Right lung (tissue), 5 donors: ENCODE data around the gene ACBD6. TPM values are rescaled to one million over a fixed set of nuclear protein-coding genes. Genes with fewer than 3 reads are reported as not detected.
"Not testable (repeated sequence)": the region's sequence is repeated elsewhere in the genome, so short reads cannot be mapped to it uniquely, and the experiment has no call there.

Experiments
- DNase-seq, 2 donors: peaks; one replicate each; pipeline ENCODE4 v3.0.0-alpha.2; 2013
- polyA plus RNA-seq, 5 donors: library from polyadenylated mRNA; unstranded; fragments of 120-200 nt; gene quantifications; one replicate each; pipeline versions ENCODE4 v1.2.1 to v1.2.3, GENCODE V29; 2013; ENCODE audit warnings: inconsistent platforms in 1 of 5, low replicate concordance in 1 of 5; ENCODE audit not compliant: insufficient read length in 5 of 5, insufficient read depth in 1 of 5

ACBD6 gene
- polyA plus RNA-seq, 5 donors: 70.5 to 83.2 (median 81.7) TPM

DNA sequence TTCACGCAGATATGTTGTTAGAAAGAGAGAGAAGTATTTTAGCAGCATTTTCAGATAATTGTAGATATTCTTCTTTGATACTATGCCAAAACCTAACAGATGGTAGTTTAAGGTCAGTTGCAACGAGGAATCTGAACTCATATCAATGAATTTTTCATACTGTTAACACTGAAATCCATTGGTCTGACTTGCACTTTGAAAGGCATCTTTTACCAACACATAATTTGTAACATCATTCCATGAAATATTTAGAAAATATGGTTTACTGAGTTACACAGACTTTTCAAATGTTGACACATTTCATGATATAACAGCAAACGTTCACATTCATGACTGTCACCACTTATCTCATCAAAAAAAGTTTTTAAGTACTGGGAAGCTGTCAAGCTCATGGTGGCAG lies 4.6 kb downstream of the ACBD6 start:
- DNase-seq: no peak

DNA sequence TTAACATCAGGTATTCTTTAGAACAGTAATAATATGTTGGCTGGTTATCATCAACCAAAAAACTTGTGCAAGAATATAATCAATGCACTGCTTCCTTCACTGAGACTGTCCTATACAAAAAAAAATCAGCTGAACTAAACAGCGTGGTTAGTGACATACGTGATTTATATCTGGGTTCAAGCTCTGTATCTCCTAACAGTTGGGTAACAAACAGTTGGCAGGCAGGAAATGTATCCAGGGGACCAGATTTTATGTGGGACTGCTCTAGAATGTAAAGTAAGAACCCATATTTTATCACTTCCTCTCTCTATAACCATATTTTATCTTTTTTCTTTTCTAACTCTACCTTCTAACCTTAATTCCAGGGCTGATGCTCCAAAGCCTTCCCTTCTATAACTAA lies 8.0 kb downstream of the ACBD6 start:
- no peak for DNase-seq

DNA sequence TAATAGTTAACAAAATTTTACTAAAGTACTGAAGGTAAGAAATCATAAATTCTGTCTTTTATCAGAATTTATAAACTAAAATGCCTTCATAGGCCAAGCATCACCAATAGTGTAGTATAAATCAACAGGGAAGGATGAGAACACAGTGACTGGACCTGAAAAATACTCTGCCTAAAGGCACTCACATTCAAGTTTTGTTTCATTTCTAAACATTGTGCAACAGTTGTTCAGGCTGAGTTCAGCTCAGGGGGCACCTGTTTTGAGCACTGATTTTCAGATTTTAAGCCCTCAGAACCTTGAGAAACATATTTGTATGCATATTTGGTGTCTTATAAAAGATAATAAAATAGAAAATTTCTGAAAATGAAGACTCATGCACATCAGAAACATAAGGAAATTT lies 12.4 kb downstream of the ACBD6 start:
- no peak for DNase-seq

DNA sequence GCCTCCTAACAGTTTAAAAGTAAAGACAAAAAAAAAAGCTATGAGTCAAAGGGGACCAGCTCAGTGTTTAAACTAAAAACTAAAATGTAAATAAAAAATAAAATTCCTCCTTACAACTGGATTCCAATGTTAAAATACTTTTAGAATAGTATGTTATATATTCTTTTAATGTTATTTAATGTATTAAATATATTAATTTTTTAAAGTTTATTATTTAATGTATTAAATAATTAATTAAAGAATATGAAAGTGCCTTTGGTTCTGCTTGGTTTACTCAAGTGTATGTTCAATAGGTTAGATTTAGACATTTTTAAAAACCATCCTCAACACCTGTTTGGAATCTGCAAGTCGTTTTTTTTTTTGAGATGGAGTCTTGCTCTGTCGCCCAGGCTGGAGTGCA lies 13.1 kb downstream of the ACBD6 start:
- no peak for DNase-seq

DNA sequence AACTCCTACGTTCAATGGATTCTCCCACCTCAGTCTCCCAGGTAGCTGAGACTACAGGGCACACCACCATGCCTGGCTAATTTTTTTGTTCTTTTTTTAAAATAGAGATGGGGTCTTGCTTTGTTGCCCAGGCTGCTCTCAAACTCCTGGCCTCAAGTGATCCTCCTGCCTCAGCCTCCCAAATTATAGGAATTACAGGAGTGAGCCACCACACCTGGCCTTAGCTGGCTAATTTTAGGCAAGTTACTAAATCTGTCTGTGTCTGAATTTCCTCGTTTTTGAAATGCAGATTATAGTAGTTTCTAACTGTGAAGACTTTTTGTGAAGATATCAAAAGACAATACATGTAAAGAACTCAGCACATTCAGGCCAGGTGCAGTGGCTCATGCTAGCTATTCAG lies 13.7 kb downstream of the ACBD6 start:
- no peak for DNase-seq

DNA sequence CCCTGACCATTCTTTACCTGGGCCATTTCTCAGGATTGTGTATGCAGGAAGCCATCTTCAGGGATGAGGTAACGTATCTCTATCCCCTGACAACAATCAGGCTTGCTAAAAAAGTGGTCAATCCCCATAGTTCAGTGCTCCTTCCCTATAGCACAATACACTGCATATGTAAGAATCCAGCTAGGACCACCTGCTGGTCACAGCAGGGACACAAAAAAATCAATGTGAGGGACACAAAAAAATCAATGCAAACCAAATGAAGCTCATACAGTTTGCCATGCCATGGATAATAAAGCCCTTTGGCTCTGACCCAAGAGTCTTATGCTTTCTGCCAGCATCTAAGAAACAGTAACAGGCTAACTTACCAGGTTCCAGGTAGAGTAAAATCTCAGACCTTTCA lies 16.3 kb downstream of the ACBD6 start:
- no peak for DNase-seq

DNA sequence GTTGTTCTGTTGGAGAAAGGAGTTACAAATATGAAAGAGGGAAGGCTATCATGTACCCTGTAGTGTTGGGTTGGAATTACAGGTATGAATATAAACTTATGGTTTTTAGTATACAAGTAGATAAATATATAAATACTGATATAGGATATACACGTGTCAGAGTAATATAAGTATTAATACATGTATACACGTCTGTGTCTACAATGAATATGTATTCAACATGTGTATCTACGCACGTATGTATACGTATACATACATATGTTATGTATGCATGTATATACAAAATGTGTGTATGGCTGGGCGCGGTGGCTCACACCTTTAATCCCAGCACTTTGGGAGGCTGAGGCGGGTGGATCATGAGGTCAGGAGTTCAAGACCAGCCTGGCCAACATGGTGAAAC lies 17.9 kb downstream of the ACBD6 start:
- no peak for DNase-seq

DNA sequence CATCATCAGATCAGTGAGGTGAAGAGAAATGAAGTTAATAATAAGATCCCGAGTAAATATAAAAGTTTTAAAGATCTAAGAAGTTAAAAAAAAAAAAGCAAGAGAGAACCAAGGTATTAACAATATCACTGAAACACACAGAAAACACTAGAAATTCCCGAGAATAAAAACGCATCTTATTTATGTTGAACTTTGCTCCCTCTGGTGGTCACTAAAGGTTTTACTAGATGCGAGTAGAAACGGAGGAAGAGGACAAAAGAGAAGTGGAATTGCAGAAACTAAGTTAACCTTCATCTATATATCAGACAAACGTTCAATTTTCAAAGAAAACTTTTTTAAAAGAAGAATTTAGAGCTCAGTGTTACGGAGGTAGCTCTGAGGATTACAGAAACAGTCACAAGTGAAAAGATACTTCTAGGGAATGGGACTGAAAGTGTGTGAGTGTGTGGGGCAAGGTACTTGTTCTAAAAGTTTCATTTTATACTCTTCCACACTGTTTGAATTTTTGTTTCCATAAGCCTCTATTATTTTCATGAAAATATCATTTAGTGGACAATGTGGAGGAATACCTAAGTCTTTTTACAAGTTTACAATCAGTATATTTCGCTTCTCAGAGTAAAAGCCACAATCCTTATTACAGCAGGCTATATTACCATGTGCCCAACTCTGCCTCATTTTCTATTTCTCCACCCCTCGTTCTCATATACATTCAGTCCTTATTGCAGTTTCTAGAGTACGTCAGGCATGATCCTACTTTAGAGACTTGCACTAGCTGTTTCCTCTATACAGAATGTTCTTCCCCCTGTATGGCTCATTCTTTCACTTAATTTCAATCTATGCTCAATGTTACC lies 19.7 kb downstream of the ACBD6 start:
- DNase-seq: peak; percentile 31 to 36

DNA sequence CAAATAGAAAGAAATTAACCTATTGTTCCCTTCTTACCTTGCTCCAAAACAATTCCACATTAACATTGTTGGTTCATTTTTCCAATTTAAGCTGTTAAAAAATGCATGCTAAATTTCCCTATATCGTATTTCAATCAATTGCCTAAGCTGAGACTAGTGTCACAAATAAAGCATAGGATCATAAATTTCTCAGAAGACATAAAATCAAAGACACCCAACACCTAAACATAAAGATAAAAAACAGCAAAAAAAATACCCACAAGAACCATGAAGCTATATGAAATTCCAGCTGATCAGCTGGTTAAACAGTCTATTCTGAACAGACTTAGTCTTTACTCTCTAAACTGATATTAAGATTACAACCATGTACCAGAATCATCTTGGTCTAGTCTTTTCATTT lies 32.3 kb downstream of the ACBD6 start:
- DNase-seq: no peak

DNA sequence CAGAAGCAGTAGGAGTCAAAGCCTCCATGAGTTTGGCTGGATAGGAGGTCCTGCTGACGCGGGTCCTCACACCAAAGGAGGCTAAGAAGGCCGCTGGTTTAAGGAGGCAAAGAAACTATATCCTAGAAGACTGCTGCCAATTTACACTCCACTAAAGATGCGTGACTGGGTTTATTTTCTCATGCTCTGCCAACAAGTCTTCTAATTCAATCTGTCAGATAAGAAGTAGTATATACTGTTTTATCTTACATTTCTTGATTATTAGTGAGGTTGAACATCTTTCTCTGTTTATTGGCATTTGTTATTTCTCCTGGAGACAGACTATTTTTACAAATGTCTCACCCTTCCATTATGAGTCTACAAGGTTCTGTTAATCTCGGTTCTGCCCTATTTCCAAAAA lies 34.1 kb downstream of the ACBD6 start:
- no peak for DNase-seq

DNA sequence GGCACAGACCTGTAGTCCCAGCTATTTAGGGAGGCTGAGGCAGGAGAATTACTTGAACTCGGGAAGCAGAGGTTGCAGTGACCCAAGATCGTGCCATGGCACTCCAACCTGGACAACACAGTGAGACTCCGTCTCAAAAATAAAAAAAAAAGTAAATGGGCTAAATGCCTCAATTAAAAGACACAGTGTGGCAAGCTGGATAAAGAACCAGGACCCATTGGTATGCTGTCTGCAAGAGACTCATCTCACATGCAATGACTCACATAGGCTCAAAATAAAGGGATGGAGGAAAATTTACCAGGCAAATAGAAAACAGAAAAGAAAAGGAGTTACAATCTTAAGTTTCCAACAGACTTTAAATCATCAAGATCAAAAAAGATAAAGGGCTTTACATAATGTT lies 40.3 kb downstream of the ACBD6 start:
- no peak for DNase-seq

DNA sequence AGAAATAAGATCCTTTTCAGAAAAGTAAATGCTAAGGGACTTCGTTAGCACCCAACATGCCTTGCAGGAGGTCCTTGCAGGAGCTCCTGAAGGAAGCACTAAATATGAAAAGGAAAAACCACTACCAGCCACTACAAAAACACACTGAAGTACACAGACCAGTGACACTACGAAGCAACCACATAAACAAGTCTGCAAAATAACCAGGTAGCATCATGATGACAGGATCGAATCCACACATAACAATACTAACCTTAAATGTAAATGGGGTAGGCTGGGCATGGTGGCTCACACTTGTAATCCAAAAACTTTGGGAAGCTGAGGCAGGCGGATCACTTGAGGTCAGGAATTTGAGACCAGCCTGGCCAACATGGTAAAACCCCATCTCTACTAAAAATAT lies 40.7 kb downstream of the ACBD6 start:
- DNase-seq: not testable (repeated sequence)

DNA sequence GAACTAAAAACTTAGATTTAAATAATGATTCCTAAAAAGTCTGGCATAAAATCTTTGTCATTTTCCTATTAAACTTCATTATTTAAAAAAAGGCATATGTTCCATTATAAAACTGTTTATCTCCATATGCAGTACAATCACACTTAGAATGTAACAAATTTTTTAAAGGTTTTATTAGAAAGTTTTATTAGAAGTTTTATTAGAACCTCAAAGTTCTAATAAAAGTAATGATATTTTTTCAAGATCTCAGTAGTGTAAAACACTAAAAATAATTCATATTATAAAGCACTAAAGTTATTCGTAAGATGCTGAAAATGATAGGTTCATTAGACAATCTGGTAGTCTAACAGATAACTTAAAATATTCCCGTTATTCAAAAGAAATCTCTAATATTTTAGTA lies 43.6 kb downstream of the ACBD6 start:
- DNase-seq: no peak

DNA sequence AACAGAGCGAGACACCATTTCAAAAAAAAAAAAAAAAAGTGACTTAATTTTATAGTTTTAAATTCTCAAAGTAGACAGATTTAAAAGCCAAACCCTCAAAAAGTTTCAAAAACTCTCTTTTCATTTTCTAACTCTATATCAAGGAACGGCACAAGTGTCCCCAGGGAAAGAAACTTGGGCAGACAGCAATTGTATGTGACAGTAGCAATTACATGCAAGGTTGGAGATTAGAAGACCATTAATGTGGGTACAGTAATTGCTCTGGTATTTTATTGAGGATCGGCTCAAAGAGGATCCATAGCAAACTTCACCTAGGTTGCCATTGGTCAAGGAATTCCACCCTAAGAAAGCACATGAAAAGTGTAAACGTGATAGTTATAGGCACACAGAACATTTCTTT lies 46.2 kb downstream of the ACBD6 start:
- no peak for DNase-seq

DNA sequence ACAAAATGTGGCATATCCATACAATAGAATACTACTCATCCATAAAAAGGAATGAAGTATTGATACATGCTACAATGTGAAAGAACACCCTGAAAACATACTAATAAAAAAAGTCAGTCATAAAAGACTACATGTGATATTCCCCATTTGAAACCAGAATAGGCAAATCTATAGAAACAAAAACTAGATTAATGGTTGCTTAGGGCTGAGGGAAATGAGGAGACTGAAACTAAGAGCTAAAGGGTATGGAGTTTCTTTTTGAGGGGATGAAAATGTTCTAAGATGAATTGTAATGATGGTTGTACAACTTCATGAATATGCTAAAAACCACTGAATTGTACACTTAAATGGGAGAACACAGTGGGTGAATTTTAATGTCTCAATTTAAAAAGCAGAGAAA lies 50.9 kb downstream of the ACBD6 start:
- no peak for DNase-seq

DNA sequence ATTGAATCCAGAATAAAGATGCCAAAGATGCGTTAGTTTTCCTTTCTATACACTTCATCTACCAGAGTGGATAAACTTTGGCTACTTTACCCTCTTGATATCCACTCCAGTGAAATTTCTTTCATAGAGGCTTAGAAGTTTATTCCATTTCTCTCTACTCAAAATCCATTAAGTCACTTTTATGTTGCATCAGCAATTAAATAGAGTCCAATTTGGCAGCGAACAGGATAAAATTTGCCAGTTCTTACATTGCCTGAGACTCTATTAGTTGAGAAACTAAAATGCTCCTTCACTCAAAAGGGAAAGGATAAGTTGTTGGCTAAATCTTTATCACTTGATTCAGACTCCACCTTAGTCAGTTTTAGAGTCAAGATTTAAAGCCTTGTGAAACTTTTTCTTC lies 57.9 kb downstream of the ACBD6 start:
- peak; percentile 21 to 46 for DNase-seq

DNA sequence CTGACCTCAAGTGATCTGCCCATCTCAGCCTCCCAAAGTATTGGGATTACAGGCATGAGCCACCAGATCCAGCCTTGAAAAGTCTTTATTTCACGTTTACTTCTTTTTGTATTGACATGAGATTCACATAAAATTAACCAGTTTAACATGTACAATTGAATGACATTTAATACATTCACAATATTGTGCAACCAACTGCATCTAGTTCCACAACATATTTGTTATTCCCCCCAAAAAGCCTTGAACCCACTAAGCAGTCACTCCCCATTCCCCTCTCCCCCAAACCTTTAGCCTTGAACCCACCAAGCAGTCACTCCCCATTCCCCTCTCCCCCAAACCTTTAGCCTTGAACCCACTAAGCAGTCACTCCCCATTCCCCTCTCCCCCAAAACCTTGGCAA lies 62.0 kb downstream of the ACBD6 start:
- no peak for DNase-seq

DNA sequence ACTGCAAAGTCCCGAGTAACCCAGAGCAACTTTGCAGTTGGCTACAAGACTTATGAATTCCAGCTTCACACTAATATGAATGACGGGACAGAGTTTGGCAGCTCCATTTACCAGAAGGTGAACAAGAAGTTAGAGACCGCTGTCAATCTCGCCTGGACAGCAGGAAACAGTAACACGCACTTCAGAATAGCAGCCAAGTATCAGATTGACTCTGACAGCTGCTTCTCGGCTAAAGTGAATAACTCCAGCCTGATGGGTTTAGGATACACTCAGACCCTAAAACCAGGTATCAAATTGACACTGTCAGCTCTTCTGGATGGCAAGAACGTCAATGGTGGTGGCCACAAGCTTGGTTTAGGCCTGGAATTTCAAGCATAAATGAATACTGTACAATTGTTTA lies 66.8 kb downstream of the ACBD6 start:
- no peak for DNase-seq

DNA sequence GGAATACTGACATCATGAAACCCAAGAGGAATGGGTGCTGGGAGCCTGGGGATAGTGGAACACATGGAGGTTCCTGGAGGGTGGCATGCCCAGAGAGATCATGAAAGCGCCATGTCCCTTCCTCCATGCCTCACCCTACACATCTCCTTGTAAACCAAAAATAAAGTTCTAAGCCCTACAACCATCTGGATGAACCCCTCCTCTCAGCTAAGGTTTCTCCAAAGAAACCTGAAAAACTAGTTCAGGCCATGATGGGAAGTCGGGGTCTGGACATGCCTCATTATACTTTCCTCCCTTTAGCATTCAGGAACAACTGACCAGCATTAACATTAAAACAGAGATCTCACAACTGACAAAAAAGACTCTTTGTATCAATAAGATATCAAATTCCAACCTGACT lies 68.5 kb downstream of the ACBD6 start:
- DNase-seq: no peak

DNA sequence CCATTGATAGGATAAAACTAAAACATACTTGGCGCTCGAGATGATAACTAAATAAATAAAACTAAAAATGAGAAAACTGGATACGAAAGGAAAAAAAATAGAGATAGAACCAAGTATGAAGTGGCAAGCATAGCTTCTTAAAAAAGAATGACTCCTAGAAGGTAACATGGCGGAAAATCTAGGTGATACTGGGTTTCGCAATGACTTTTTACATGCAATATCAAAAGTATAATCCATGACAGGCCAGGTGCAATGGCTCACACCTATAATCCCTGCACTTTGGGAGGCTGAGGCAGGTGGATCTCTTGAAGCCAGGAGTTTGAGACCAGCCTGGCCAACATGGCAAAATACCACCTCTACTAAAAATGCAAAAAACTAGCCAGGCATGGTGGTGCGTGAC lies 70.7 kb downstream of the ACBD6 start:
- DNase-seq: no peak

DNA sequence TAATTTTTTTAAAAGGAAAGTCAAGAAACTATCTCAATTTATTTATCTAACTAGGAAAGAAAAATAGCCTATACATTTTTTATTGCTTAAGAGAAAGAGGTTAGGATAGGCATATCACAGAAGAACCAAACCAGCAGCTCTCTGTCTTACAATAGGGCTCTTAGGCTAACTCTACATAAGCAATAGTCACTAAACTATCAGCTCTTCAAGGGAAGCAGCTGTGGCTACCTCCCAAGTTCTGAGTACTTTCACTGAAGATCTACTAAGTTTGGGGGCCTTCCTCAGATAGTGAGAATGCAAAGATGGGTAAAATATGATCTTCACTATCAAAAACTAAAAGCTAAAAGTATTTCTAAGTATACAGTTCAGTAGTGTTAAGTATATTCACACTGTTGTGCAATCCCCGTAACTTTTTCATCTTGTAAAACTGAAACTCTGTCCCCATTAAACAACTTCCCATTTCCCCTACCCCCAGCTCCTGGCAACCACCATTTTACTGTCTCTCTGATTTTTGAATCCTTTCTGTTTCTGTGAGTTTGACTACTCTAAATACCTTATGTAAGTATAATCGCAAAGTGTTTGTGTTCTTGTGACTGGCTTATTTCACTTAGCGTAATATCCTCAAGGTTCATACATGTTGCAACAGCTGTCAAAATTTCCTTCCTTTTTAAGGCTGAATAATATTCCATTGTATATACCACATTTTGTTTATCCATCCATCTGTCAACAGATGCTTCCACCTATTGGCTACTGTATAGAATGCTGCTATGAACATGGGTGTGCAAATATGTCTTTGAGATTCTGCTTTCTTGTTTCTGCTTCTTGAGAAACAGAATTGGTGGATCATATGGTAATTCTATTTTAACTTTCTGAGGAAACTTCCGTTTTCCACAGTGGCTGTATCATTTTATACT lies 73.3 kb downstream of the ACBD6 start:
- DNase-seq: no peak

DNA sequence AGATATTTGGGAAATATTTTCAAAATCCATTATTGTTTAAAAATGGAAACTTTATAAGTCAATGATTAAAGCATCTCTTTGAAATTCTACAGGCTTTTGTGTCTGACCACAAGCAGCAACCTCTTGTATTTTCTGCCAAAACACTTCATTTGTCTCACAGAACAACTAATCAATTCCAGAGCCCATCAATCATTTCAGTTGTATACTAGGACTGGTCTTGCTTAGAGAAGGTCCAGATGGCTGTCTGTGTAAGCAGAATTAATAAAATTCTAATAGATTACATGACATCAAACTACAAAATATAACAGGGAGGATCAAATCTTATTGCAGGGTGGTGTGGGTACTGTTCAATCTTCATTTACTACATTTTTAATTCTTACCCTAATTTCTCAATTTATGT lies 76.4 kb downstream of the ACBD6 start:
- DNase-seq: peak; percentile 12 to 23

DNA sequence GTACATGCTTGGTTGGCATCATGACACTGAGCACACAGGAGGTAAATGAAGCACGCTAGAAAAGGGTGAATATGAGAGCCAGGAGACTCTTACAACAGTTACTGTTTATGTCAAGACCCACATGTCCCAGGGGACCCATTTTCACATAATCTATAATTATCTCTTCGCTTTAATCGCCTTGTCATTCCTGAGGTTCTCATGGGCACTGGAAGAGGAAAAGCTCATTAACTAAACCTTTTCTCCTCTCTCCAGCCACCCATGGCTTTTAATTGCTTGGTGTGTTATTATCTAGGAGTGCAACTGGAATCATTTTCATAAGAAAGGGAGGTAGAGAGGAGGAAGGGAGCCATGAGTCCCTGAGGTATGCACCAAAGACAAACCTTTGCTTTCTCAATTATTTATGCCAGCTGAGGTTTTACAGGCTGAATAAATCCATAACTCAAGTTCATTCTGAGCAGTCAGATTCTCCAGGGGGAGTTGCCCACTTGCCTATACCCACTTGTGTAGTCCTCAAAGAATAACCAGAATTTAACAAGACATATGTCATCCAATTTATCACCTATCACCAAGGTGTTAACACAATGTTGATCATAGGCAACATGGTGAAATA lies 77.4 kb downstream of the ACBD6 start:
- no peak for DNase-seq
